H1 (cell line): Measurements from ENCODE around the gene KCNMB4. TPM values are rescaled to one million over a fixed set of nuclear protein-coding genes. Genes with fewer than 3 reads are reported as not detected.

ENCODE experiments used
- CTCF ChIA-PET: fragments of 300-600 bp; sonication (Branson Sonifier 250); formaldehyde crosslinking; loops from one replicate; lab custom pipeline; 2021; ENCODE audit not compliant: partially characterized antibody; lab: Charles Lee
- POLR2A ChIA-PET: fragments of 300-600 bp; sonication (Branson Sonifier 250); formaldehyde crosslinking; loops from one replicate; lab custom pipeline; 2021; ENCODE audit warnings: inconsistent platforms; ENCODE audit not compliant: partially characterized antibody; lab: Charles Lee
- DNase-seq, 2 experiments: peaks; one replicate each; pipeline versions ENCODE4 v3.0.0 to v3.0.0-alpha.2; 2010 to 2022; ENCODE audit warnings: low spot score in 2 of 2, low read depth in 1 of 2, mixed read lengths in 1 of 2
- FAIRE-seq: peaks from 2 replicates; lab custom pipeline; 2011; peaks lifted over from hg19 to GRCh38; lab: Jason Lieb, UNC
- H2AFZ ChIP-seq: 2 replicates; pipeline ENCODE4 v1.8.1; 2012; ENCODE audit warnings: low read length, inconsistent platforms
- H2AK5ac ChIP-seq: 2 replicates; pipeline ENCODE4 v1.6.1; 2013; ENCODE audit warnings: low read depth, low read length
- H2BK120ac ChIP-seq: replicated peaks from 2 replicates; pipeline ENCODE3; 2013; ENCODE audit warnings: low read depth, low read length, inconsistent platforms
- H2BK12ac ChIP-seq: 2 replicates; pipeline ENCODE4 v1.6.1; 2013; ENCODE audit warnings: low read depth, low read length
- H2BK15ac ChIP-seq: 2 replicates; pipeline ENCODE4 v1.6.1; 2013; ENCODE audit warnings: low read length
- H2BK20ac ChIP-seq: 2 replicates; pipeline ENCODE4 v1.6.1; 2013; ENCODE audit warnings: low read length
- H2BK5ac ChIP-seq: 2 replicates; pipeline ENCODE4 v1.6.1; 2013; ENCODE audit warnings: low read depth, low read length
- H3K14ac ChIP-seq: 2 replicates; pipeline ENCODE4 v1.6.1; 2013; ENCODE audit warnings: inconsistent platforms; ENCODE audit not compliant: insufficient read length
- H3K18ac ChIP-seq: 2 replicates; pipeline ENCODE4 v1.6.1; 2013; ENCODE audit warnings: low read length; ENCODE audit errors: extremely low read depth
- H3K23ac ChIP-seq: 2 replicates; pipeline ENCODE4 v1.6.1; 2013; ENCODE audit warnings: inconsistent platforms; ENCODE audit not compliant: insufficient read length
- H3K23me2 ChIP-seq: 2 replicates; pipeline ENCODE4 v1.6.1; 2013; ENCODE audit warnings: low read depth, low read length
- H3K27ac ChIP-seq: 2 replicates; pipeline ENCODE4 v1.6.1; 2011; ENCODE audit warnings: low read depth, low read length, inconsistent platforms
- H3K27me3 ChIP-seq, 4 experiments: replicated peaks in 1 of 4; 1 replicate in 1 of 4; 2 replicates in 3 of 4; pipeline versions ENCODE4 v1.6.1 to v1.8.1; 2011 to 2013; ENCODE audit warnings: low read length in 3 of 4, mild to moderate bottlenecking in 3 of 4, inconsistent platforms in 2 of 4, mixed read lengths in 2 of 4, moderate library complexity in 1 of 4; ENCODE audit not compliant: control insufficient read depth in 3 of 4, insufficient read depth in 3 of 4; ENCODE audit errors: extremely low read depth in 1 of 4
- H3K36me3 ChIP-seq, 4 experiments: 2 replicates each; pipeline versions ENCODE4 v1.6.1 to v1.8.1; 2011 to 2013; ENCODE audit warnings: mild to moderate bottlenecking in 4 of 4, low read length in 3 of 4, moderate library complexity in 2 of 4, control low read depth in 1 of 4, inconsistent platforms in 1 of 4; ENCODE audit not compliant: insufficient read depth in 4 of 4, control insufficient read depth in 2 of 4
- H3K4ac ChIP-seq: replicated peaks from 2 replicates; pipeline ENCODE3; 2013; ENCODE audit warnings: low read length, low read depth, mixed read lengths, inconsistent platforms; ENCODE audit not compliant: insufficient read length
- H3K4me1 ChIP-seq, 4 experiments: replicated peaks in 1 of 4; 1 replicate in 1 of 4; 2 replicates in 3 of 4; pipeline versions ENCODE4 v1.6.1 to v1.8.1; 2011 to 2013; ENCODE audit warnings: low read length in 3 of 4, inconsistent platforms in 2 of 4, mixed read lengths in 1 of 4; ENCODE audit not compliant: insufficient read depth in 4 of 4, control insufficient read depth in 3 of 4
- H3K4me2 ChIP-seq, 2 experiments: 2 replicates each; pipeline versions ENCODE4 v1.6.1 to v1.8.1; 2011 to 2013; ENCODE audit warnings: low read depth in 2 of 2, low read length in 2 of 2, control low read depth in 1 of 2, inconsistent platforms in 1 of 2, mild to moderate bottlenecking in 1 of 2; ENCODE audit not compliant: insufficient read depth in 1 of 2
- H3K4me3 ChIP-seq, 4 experiments: fragments of 200-600, 300-600 bp in 1 of 4; sonication (generic), shearing (Covaris generic), sonication (Bioruptor Twin) in 1 of 4; 2 replicates each; pipeline versions ENCODE4 v1.5.1 to v1.8.1; 2011 to 2016; ENCODE audit warnings: low read length in 4 of 4, low read depth in 3 of 4, control low read depth in 2 of 4, inconsistent platforms in 2 of 4, mild to moderate bottlenecking in 2 of 4, mixed read lengths in 1 of 4, moderate library complexity in 1 of 4; ENCODE audit not compliant: insufficient read depth in 2 of 4; ENCODE audit errors: extremely low read depth in 1 of 4
- H3K56ac ChIP-seq: replicated peaks from 2 replicates; pipeline ENCODE3; 2013; ENCODE audit warnings: low read depth, mild to moderate bottlenecking, mixed read lengths, low read length, inconsistent platforms; ENCODE audit not compliant: insufficient read length
- H3K79me1 ChIP-seq: 2 replicates; pipeline ENCODE4 v1.6.1; 2013; ENCODE audit warnings: low read depth, low read length, control low read depth
- H3K79me2 ChIP-seq, 2 experiments: 2 replicates each; pipeline versions ENCODE4 v1.6.1 to v1.8.1; 2012 to 2013; ENCODE audit warnings: low read length in 2 of 2, mild to moderate bottlenecking in 2 of 2, inconsistent platforms in 1 of 2; ENCODE audit not compliant: insufficient read depth in 2 of 2, control insufficient read depth in 1 of 2
- H3K9ac ChIP-seq, 4 experiments: replicated peaks in 1 of 4; 1 replicate in 1 of 4; 2 replicates in 3 of 4; pipeline versions ENCODE4 v1.6.1 to v1.8.1; 2011 to 2013; ENCODE audit warnings: low read depth in 3 of 4, low read length in 3 of 4, control low read depth in 2 of 4, mild to moderate bottlenecking in 2 of 4, moderate library complexity in 2 of 4, inconsistent platforms in 1 of 4; ENCODE audit errors: extremely low read depth in 1 of 4
- H3K9me3 ChIP-seq, 2 experiments: 2 replicates each; pipeline versions ENCODE4 v1.6.1 to v1.8.1; 2012 to 2013; ENCODE audit warnings: mild to moderate bottlenecking in 2 of 2, moderate library complexity in 2 of 2, control low read depth in 1 of 2, inconsistent platforms in 1 of 2, low read depth in 1 of 2, low read length in 1 of 2, mixed read lengths in 1 of 2; ENCODE audit not compliant: insufficient read depth in 2 of 2
- H4K20me1 ChIP-seq, 2 experiments: replicated peaks in 1 of 2; 2 replicates each; pipeline versions ENCODE3 to v1.8.1; 2011 to 2013; ENCODE audit warnings: inconsistent platforms in 2 of 2, low read length in 2 of 2, mild to moderate bottlenecking in 1 of 2; ENCODE audit not compliant: insufficient read depth in 2 of 2, control insufficient read depth in 1 of 2
- H4K5ac ChIP-seq: 2 replicates; pipeline ENCODE4 v1.6.1; 2013; ENCODE audit warnings: low read length, low read depth, mixed read lengths, inconsistent platforms; ENCODE audit not compliant: insufficient read length
- H4K8ac ChIP-seq: 2 replicates; pipeline ENCODE4 v1.8.0; 2013; ENCODE audit warnings: mild to moderate bottlenecking, moderate library complexity, low read length, inconsistent platforms; ENCODE audit not compliant: insufficient read depth; ENCODE audit errors: extremely low read depth
- H4K91ac ChIP-seq: replicated peaks from 2 replicates; pipeline ENCODE3; 2013; ENCODE audit warnings: low read length, mixed read lengths, inconsistent platforms; ENCODE audit not compliant: insufficient read length
- BRCA1 ChIP-seq: IDR thresholded peaks from 2 replicates; pipeline ENCODE4 v1.6.1; 2012; ENCODE audit warnings: low read depth, low read length, improper control_type of control experiment
- CBX5 ChIP-seq: fragments of 300-800, 300-1000 bp; sonication (generic); IDR thresholded peaks from 2 replicates; pipeline ENCODE4 v1.7.1; 2016; ENCODE audit warnings: antibody characterized with exemption, low read length, low read depth
- CHD1 ChIP-seq: IDR thresholded peaks from 2 replicates; pipeline ENCODE4 v1.6.1; 2012; ENCODE audit warnings: low read depth, low read length, improper control_type of control experiment
- EGR1 ChIP-seq: IDR thresholded peaks from 2 replicates; pipeline ENCODE4 v1.6.1; 2011; ENCODE audit warnings: low read depth, low read length, borderline replicate concordance
- GABPA ChIP-seq: IDR thresholded peaks from 2 replicates; pipeline ENCODE4 v1.6.1; 2011; ENCODE audit warnings: mild to moderate bottlenecking, low read length, moderate library complexity, borderline replicate concordance; ENCODE audit not compliant: insufficient read depth
- JUND ChIP-seq: IDR thresholded peaks from 2 replicates; pipeline ENCODE4 v1.6.1; 2011; ENCODE audit warnings: mild to moderate bottlenecking, improper control_type of control experiment, low read length
- MAX ChIP-seq: IDR thresholded peaks from 2 replicates; pipeline ENCODE4 v1.6.1; 2012; ENCODE audit warnings: inconsistent platforms
- SIRT6 ChIP-seq: IDR thresholded peaks from one replicate; pipeline ENCODE4 v1.7.1; 2012; ENCODE audit warnings: low read length, inconsistent platforms
- SRF ChIP-seq: IDR thresholded peaks from 2 replicates; pipeline ENCODE4 v1.6.1; 2011; ENCODE audit warnings: mild to moderate bottlenecking, low read depth, low read length, moderate library complexity
- TBP ChIP-seq: IDR thresholded peaks from 2 replicates; pipeline ENCODE4 v1.6.1; 2011; ENCODE audit warnings: low read depth, low read length, improper control_type of control experiment
- TEAD4 ChIP-seq: IDR thresholded peaks from 2 replicates; pipeline ENCODE4 v1.6.1; 2012; ENCODE audit warnings: low read depth, low read length, inconsistent platforms, mixed read lengths
- ZNF274 ChIP-seq: IDR thresholded peaks from 2 replicates; pipeline ENCODE4 v1.7.0; 2012; ENCODE audit warnings: low read length, borderline replicate concordance; ENCODE audit errors: extremely low read depth
- WGBS, 2 experiments: shearing (Covaris generic) in 1 of 2; methylation state at CpG; one replicate each; pipeline versions ENCODE4 v1.1.6 to v1.1.7; 2013 to 2015; ENCODE audit warnings: low lambda C conversion rate in 2 of 2, mixed read lengths in 2 of 2, inconsistent platforms in 1 of 2, low coverage in 1 of 2, missing lambda C conversion rate in 1 of 2; ENCODE audit not compliant: insufficient replicate concordance in 2 of 2, insufficient coverage in 1 of 2, insufficient read length in 1 of 2; ENCODE audit errors: extremely low coverage in 1 of 2, missing lambda C conversion rate in 1 of 2; 5-methylcytosine and 5-hydroxymethylcytosine counted together
- polyA plus RNA-seq, 7 experiments: library from polyadenylated mRNA; depleted of rRNA in 3 of 7; stranded (reverse) in 5 of 7; unstranded in 2 of 7; fragments of >200 nt in 5 of 7; fragments of 200-250 nt in 2 of 7; gene quantifications; 1 replicate in 5 of 7; 2 replicates in 1 of 7; 4 replicates in 1 of 7; pipeline versions ENCODE4 v1.2.1 to v1.2.3, GENCODE V29; 2011 to 2013; ENCODE audit warnings: missing spikeins in 2 of 7, mixed read lengths in 2 of 7
- total RNA-seq: library from RNA; stranded (reverse); fragmentation: NEBNext Ultra II Directional; extraction: Animal tissue kit (Norgen Biotek cat#: 25700); gene quantifications from 2 replicates; pipeline ENCODE4 v1.2.1, GENCODE V29; 2021

KCNMB4 gene
- total and polyA plus RNA-seq, 2 of the 8 experiments (the other 6 are each of a cell fraction or from before 2014, with no cell fraction given) = 10.9 to 16.0 TPM

GRCh38 chr12:70354787-70355186 lies 11.3 kb upstream of the KCNMB4 start:
- DNase-seq (no peak), FAIRE-seq (no peak)
- Histone ChIP-seq H4K5ac (no peak overlapping the region), H3K4ac (no peak overlapping the region), H3K79me1 (no peaks in the 10 kb centered on the region), H2AK5ac (no peak overlapping the region), H4K20me1 (no peaks in the 10 kb centered on the region), H2BK12ac (no peak overlapping the region), H3K18ac (no peak overlapping the region), H3K79me2 (no peaks in the 10 kb centered on the region), H3K9me3 (no peaks in the 10 kb centered on the region), H3K9ac (no peak overlapping the region), H3K27ac (no peak overlapping the region), H3K36me3 (peaks cover 0 to 16% (median 2%) of the 10 kb centered on the region in 4 experiments; a peak in 1 of 8 replicates), H4K8ac (no peak overlapping the region), H2BK5ac (no peak overlapping the region), H3K4me1 (no peaks in the 10 kb centered on the region), H2AFZ (no peak overlapping the region), H3K23me2 (no peaks in the 10 kb centered on the region), H3K56ac (no peak overlapping the region), H3K23ac (no peak overlapping the region), H3K4me3 (no peak overlapping the region), H2BK20ac (no peak overlapping the region), H3K27me3 (no peaks in the 10 kb centered on the region), H3K4me2 (no peak overlapping the region), H4K91ac (no peak overlapping the region), H3K14ac (no peak overlapping the region), H2BK15ac (no peak overlapping the region), H2BK120ac (no peak overlapping the region)
- ChIA-PET CTCF (no interaction called here), POLR2A (no interaction called here)
- 81% methylated on average over 3 of the region's 3 CpGs; no CpG with 5 or more reads in 1 of the 2 experiments for WGBS, 2 experiments
- no peak for TF ChIP-seq BRCA1
- TF ChIP-seq ZNF274 = no peak
- TF ChIP-seq SIRT6 = no peak
- TF ChIP-seq CBX5 = no peak
- no peak for TF ChIP-seq SRF
- TF ChIP-seq MAX = no peak
- TF ChIP-seq TBP = no peak
- no peak for TF ChIP-seq CHD1
- no peak for TF ChIP-seq GABPA
- TF ChIP-seq EGR1 = no peak
- no peak for TF ChIP-seq TEAD4
- TF ChIP-seq JUND = no peak
